Loucy (cell line): Measurements from ENCODE around the gene MRPS10.

Experiments used
- H2AFZ ChIP-seq: fragments of 200-600 bp; sonication (generic); 2 replicates; pipeline ENCODE4 v1.6.0; 2016; ENCODE audit warnings: antibody characterized with exemption, mild to moderate bottlenecking, low read length, moderate library complexity
- H3F3A ChIP-seq: fragments of 200-600 bp; 2 replicates; pipeline ENCODE4 v1.6.0; 2016; ENCODE audit warnings: antibody characterized with exemption, low read depth, mild to moderate bottlenecking
- H3K27me3 ChIP-seq: fragments of 200-600 bp; sonication (generic); 2 replicates; pipeline ENCODE4 v1.6.1; 2014; ENCODE audit warnings: low read length, mild to moderate bottlenecking; ENCODE audit not compliant: insufficient read depth, poor library complexity, severe bottlenecking
- H3K36me3 ChIP-seq: fragments of 200-600 bp; sonication (generic); 2 replicates; pipeline ENCODE4 v1.6.1; 2016; ENCODE audit warnings: low read length; ENCODE audit not compliant: insufficient read depth
- H3K4me1 ChIP-seq: fragments of 200-600 bp; sonication (generic); 2 replicates; pipeline ENCODE4 v1.5.1; 2014; ENCODE audit warnings: low read length, mild to moderate bottlenecking; ENCODE audit not compliant: insufficient read depth, poor library complexity, severe bottlenecking
- H3K4me2 ChIP-seq: fragments of 200-600 bp; sonication (generic); 2 replicates; pipeline ENCODE4 v1.6.0; 2014; ENCODE audit warnings: antibody characterized with exemption, low read length, low read depth, mild to moderate bottlenecking; ENCODE audit not compliant: poor library complexity, severe bottlenecking
- H3K4me3 ChIP-seq: fragments of 200-600 bp; sonication (generic); 2 replicates; pipeline ENCODE4 v1.5.1; 2014; ENCODE audit warnings: low read length, mild to moderate bottlenecking, mixed read lengths; ENCODE audit not compliant: poor library complexity, severe bottlenecking
- H3K79me2 ChIP-seq: fragments of 200-600 bp; sonication (generic); 2 replicates; pipeline ENCODE4 v1.6.1; 2014; ENCODE audit warnings: low read length; ENCODE audit not compliant: insufficient read depth
- H3K9ac ChIP-seq: fragments of 200-600 bp; sonication (generic); 2 replicates; pipeline ENCODE4 v1.6.0; 2014; ENCODE audit warnings: mild to moderate bottlenecking, low read depth, low read length, moderate library complexity; ENCODE audit not compliant: poor library complexity, severe bottlenecking
- H3K9me2 ChIP-seq: fragments of 200-600 bp; sonication (generic); replicated peaks from 2 replicates; pipeline ENCODE4 v1.6.1; 2016; ENCODE audit warnings: low read depth, low read length, mixed read lengths
- H3K9me3 ChIP-seq: fragments of 200-600 bp; sonication (generic); 2 replicates; pipeline ENCODE4 v1.6.1; 2014; ENCODE audit warnings: mild to moderate bottlenecking, antibody characterized with exemption, low read length, low read depth; ENCODE audit not compliant: insufficient read depth
- H4K20me1 ChIP-seq: fragments of 200-600 bp; sonication (generic); 2 replicates; pipeline ENCODE4 v1.6.0; 2014; ENCODE audit warnings: antibody characterized with exemption, low read length, mild to moderate bottlenecking; ENCODE audit not compliant: insufficient read depth, poor library complexity, severe bottlenecking
- CTCF ChIP-seq: fragments of 200-600 bp; sonication (generic); conservative IDR thresholded peaks from 2 replicates; pipeline ENCODE4 v1.5.1; 2014; ENCODE audit warnings: mild to moderate bottlenecking, antibody characterized with exemption, low read length
- EZH2phosphoT487 ChIP-seq: fragments of 200-600 bp; IDR thresholded peaks from 2 replicates; pipeline ENCODE4 v1.6.1; 2018; ENCODE audit warnings: antibody characterized with exemption, mild to moderate bottlenecking, moderate library complexity, borderline replicate concordance

Gene MRPS10

GRCh38 chr6:42162812-42163211 lies 54.8 kb downstream of the MRPS10 start:
- H4K20me1 ChIP-seq: no peaks in the 10 kb centered on the region
- H3K4me2 ChIP-seq: no peak overlapping the region
- TF ChIP-seq EZH2phosphoT487 (no peak), CTCF (no peak)
- no peaks in the 10 kb centered on the region for H3K27me3 ChIP-seq
- H2AFZ ChIP-seq: no peak overlapping the region
- H3K9me3 ChIP-seq: no peaks in the 10 kb centered on the region
- H3K79me2 ChIP-seq: no peaks in the 10 kb centered on the region
- H3K36me3 ChIP-seq: no peaks in the 10 kb centered on the region
- H3K4me1 ChIP-seq: no peaks in the 10 kb centered on the region
- H3K9ac ChIP-seq: no peak overlapping the region
- H3K4me3 ChIP-seq: no peak overlapping the region
- no peaks in the 10 kb centered on the region for H3F3A ChIP-seq
- no peaks in the 10 kb centered on the region for H3K9me2 ChIP-seq

DNA sequence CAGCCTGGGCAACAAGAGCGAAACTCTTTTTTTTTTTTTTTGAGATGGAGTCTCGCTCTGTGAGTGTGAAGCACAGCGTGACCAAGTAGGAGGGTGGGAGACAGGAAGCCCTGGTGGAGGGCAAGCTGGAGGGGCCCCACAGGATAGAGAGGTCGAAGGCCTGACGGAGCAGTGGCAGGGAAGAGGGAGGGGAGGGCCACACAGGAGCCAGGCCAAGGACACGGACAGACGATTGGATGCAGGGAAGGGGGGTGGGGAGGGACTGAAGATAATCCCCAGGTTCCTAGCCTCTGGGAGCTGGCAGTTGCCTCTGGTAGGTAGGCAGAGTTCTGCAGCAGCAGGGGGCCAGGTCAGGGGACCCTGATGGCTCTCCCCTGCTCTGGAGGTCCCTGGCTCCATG lies 55.3 kb downstream of the MRPS10 start:
- H3K9me3 ChIP-seq: no peaks in the 10 kb centered on the region
- no peaks in the 10 kb centered on the region for H3K79me2 ChIP-seq
- no peak overlapping the region for H2AFZ ChIP-seq
- H3K4me3 ChIP-seq: no peak overlapping the region
- no peaks in the 10 kb centered on the region for H3F3A ChIP-seq
- no peak overlapping the region for H3K4me2 ChIP-seq
- H3K36me3 ChIP-seq: no peaks in the 10 kb centered on the region
- H3K9me2 ChIP-seq: no peaks in the 10 kb centered on the region
- H4K20me1 ChIP-seq: no peaks in the 10 kb centered on the region
- H3K4me1 ChIP-seq: no peaks in the 10 kb centered on the region
- H3K9ac ChIP-seq: no peak overlapping the region
- H3K27me3 ChIP-seq: no peaks in the 10 kb centered on the region
- no peak for TF ChIP-seq CTCF
- no peak for TF ChIP-seq EZH2phosphoT487

- no peak overlapping the region for H2AFZ ChIP-seq
- TF ChIP-seq EZH2phosphoT487: no peak
- TF ChIP-seq CTCF: no peak
- H3K9ac ChIP-seq: no peak overlapping the region
- no peaks in the 10 kb centered on the region for H3K9me2 ChIP-seq
- H3K36me3 ChIP-seq: no peaks in the 10 kb centered on the region
- no peak overlapping the region for H3K4me3 ChIP-seq
- no peaks in the 10 kb centered on the region for H4K20me1 ChIP-seq
- no peaks in the 10 kb centered on the region for H3K9me3 ChIP-seq
- H3K4me2 ChIP-seq: no peak overlapping the region
- H3K4me1 ChIP-seq: no peaks in the 10 kb centered on the region
- H3K27me3 ChIP-seq: no peaks in the 10 kb centered on the region
- H3F3A ChIP-seq: no peaks in the 10 kb centered on the region
- H3K79me2 ChIP-seq: no peaks in the 10 kb centered on the region
These were observed 58.1 kb downstream of the MRPS10 start for GRCh38 chr6:42159431-42160024.
